HG02678 (cell line): ENCODE data around the gene PKD2L1.

Experiments used
- ATAC-seq: cut with Tn5 transposase; IDR thresholded peaks from one replicate; pipeline ENCODE4 v1.9.1; 2021; ENCODE audit warnings: mild to moderate bottlenecking, moderate library complexity; ENCODE audit not compliant: unreplicated experiment

The PKD2L1 gene

GRCh38 chr10:100356067-100357017 is 26.3 kb upstream of the PKD2L1 start:
- ATAC-seq: no peak

- ATAC-seq: no peak
These were observed 25.1 kb upstream of the PKD2L1 start for GRCh38 chr10:100355086-100355485.

GRCh38 chr10:100353770-100354485 is 23.9 kb upstream of the PKD2L1 start:
- no peak for ATAC-seq

GRCh38 chr10:100350914-100351485 is 21.0 kb upstream of the PKD2L1 start:
- no peak for ATAC-seq

- ATAC-seq: no peak
These were observed 19.6 kb upstream of the PKD2L1 start for GRCh38 chr10:100349672-100350071.

GRCh38 chr10:100349087-100349486 is 19.1 kb upstream of the PKD2L1 start:
- no peak for ATAC-seq

GRCh38 chr10:100348389-100348927 is 18.4 kb upstream of the PKD2L1 start:
- no peak for ATAC-seq

GRCh38 chr10:100347568-100348195 is 17.7 kb upstream of the PKD2L1 start:
- ATAC-seq: no peak

GRCh38 chr10:100346765-100347567 is 16.9 kb upstream of the PKD2L1 start, which contains the start of gene SCD:
Gene SCD (plus strand): TSS chr10:100347233. CDS start chr10:100347505, 272 bp downstream.
- ATAC-seq: peak; percentile 88

- peak; percentile 52 for ATAC-seq
These were observed 16.3 kb upstream of the PKD2L1 start for GRCh38 chr10:100346351-100346764.

GRCh38 chr10:100345570-100346330 is 15.7 kb upstream of the PKD2L1 start:
- ATAC-seq: no peak

GRCh38 chr10:100344241-100344788 is 14.3 kb upstream of the PKD2L1 start:
- ATAC-seq: no peak

GRCh38 chr10:100342627-100342972 is 12.6 kb upstream of the PKD2L1 start:
- no peak for ATAC-seq

- ATAC-seq: no peak
These were observed 12.1 kb upstream of the PKD2L1 start for GRCh38 chr10:100341953-100342626.

- no peak for ATAC-seq
These were observed 11.2 kb upstream of the PKD2L1 start for GRCh38 chr10:100340948-100341847.

GRCh38 chr10:100339236-100339635 is 9.2 kb upstream of the PKD2L1 start:
- peak; percentile 57 for ATAC-seq

GRCh38 chr10:100338434-100339036 is 8.5 kb upstream of the PKD2L1 start:
- peak; percentile 58 for ATAC-seq
